ENCODE measurements around the gene RFPL2. TPM values are rescaled to one million over a fixed set of nuclear protein-coding genes. Genes with fewer than 3 reads are reported as not detected.
A peak's percentile ranks its signal among the peaks of the same experiment; 100 is the strongest.

The RFPL2 gene
- total RNA-seq, result not detected in 2 replicates
- polyA plus RNA-seq, result not detected in 2 replicates
- polyA plus RNA-seq (2011; cell fraction: cytosol; rRNA removed), result not detected in 2 replicates
- polyA plus RNA-seq (2011; cell fraction: nucleus; rRNA removed), result 0.06 TPM in 1 of 2 replicates, not detected in the other
- polyA plus RNA-seq (2012), result not detected in 2 replicates
- not detected in 2 replicates for polyA minus RNA-seq
- polyA minus RNA-seq (2011; cell fraction: cytosol; rRNA and poly(A)+ RNA removed), result not detected
- not detected in 2 replicates for polyA minus RNA-seq (2011; cell fraction: nucleus; rRNA and poly(A)+ RNA removed)
- Bru-seq, nascent RNA, result not detected
- BruChase-seq, experiment 1, labeled RNA remaining after a 6-hour chase, result percentile 13 among the genes with signal in this experiment
- not detected for BruChase-seq, experiment 2, labeled RNA remaining after a 2-hour chase
- long read RNA-seq, result 0 reads

DNA sequence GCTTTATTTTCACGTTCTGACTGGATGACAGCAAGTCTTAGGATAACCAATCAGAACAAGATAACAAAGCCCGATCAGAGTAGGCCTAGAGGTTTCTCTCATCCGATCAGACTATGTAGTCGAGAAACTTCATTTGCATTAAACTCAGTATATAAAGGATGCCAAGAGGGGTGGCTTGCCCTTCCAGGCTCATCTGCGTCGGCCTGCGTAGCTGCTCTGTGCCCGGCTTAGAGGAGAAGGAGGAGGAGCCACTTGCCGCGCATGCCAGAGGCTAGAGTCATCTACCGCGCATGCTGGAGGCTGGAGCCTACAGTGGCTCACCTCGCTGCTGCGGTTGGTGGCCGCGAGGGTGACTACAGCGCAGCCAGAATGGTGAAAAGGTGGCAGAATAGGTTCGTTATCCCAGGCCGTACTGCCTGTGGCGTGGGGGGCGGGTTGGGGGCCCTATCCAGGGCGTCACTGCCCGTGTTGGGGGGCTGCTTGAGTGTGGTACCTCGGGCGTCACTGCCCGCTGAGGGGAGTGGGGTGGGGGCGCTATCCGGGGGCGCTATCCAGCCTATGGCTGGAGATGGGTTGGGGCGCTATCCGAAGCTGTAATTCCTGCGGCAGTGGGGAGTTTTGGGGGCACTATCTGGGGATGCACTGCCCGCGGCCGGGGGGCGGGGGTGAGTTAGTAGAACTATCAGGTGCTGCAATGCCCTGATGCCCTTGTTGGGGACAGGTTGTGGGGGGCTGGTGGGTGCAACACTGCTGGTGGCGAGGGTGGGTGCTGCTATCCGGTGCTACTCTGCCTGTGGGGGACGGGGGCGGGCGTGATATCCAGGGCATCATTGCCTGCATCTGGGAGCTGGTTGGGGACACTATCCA is at the start of gene RFPL2:
TSS of gene RFPL2 (minus strand) at position 218 of the 867 bp plus-strand sequence. CDS start 2,622 bp downstream, outside the sequence.
- H3K27ac ChIP-seq (ENCODE audit: insufficient read depth, low read depth, low read length), result no peak within 1 kb of the TSS
- H3K4me2 ChIP-seq (ENCODE audit: insufficient read depth, low read length), result peak within 1 kb of the TSS; percentile 51
- intact Hi-C loops (cut with micrococcal nuclease) (loop anchor here (5.0 kb wide), 1 partner anchor 228 kb away; no protein-coding TSS in a partner anchor), dilution Hi-C loops (cut with MboI; ENCODE audit: extremely low pct_ligation_motif_present, low sequenced_read_pairs) (no loop called here)
- H2AFZ ChIP-seq (ENCODE audit: low read depth, low read length), result peak within 1 kb of the TSS; percentile 29
- no peaks in the 10 kb centered on the region for H3K4me1 ChIP-seq (ENCODE audit: control insufficient read depth, extremely low read depth, insufficient read depth, low read length)
- no peak for TF ChIP-seq POLR2AphosphoS5 (IDR thresholded peaks at IDR 0.05; ENCODE audit: insufficient read depth, low read depth, low read length)
- TF ChIP-seq, protein P1, sequence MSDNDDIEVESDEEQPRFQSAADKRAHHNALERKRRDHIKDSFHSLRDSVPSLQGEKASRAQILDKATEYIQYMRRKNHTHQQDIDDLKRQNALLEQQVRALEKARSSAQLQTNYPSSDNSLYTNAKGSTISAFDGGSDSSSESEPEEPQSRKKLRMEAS (IDR thresholded peaks at IDR 0.05; ENCODE audit: insufficient read depth, insufficient read length), result no peak
- no peak for TF ChIP-seq EZH2 (IDR thresholded peaks at IDR 0.05; ENCODE audit: borderline replicate concordance, low read depth, low read length, severe bottlenecking)
- TF ChIP-seq FOS (IDR thresholded peaks at IDR 0.05; ENCODE audit: borderline replicate concordance, insufficient read depth, low read length), result no peak
- TF ChIP-seq GATA2 (IDR thresholded peaks at IDR 0.05; ENCODE audit: insufficient read depth, insufficient read length, low read depth, low read length), result no peak
- H4K20me1 ChIP-seq (replicated peaks; ENCODE audit: control insufficient read depth, extremely low read depth, insufficient read depth, low read length), result no peaks in the 10 kb centered on the region
- H3K79me2 ChIP-seq (ENCODE audit: control insufficient read depth, insufficient read depth, low read length), result no peaks in the 10 kb centered on the region
- no peaks in the 10 kb centered on the region for H3K9me3 ChIP-seq (replicated peaks; ENCODE audit: control insufficient read depth, insufficient read depth, low read length)
- peak within 1 kb of the TSS in 1 of 3 experiments; percentile 28 for H3K4me3 ChIP-seq (replicated peaks in 1 of 3; ENCODE audit: insufficient read depth in 1 of 3, low read depth in 1 of 3, low read length in 3 of 3)
- no peaks in the 10 kb centered on the region for H3K36me3 ChIP-seq (ENCODE audit: control insufficient read depth in 2 of 2, extremely low read depth in 1 of 2, insufficient read depth in 2 of 2, low read length in 2 of 2)
- ChIA-PET CTCF (no interaction called here), POLR2A (no interaction called here)
- no peaks in the 10 kb centered on the region for H3K9me1 ChIP-seq (replicated peaks; ENCODE audit: control insufficient read depth, extremely low read depth, insufficient read depth, low read length)
- DNase-seq (ENCODE audit: low read depth, low spot score), result peak; percentile 17
- no peak within 1 kb of the TSS for H3K9ac ChIP-seq (replicated peaks; ENCODE audit: extremely low read depth, insufficient read depth, low read length)
- peaks cover 4 to 19% of the 10 kb centered on the region in 2 experiments for H3K27me3 ChIP-seq (ENCODE audit: control insufficient read depth in 2 of 2, insufficient read depth in 2 of 2, low read length in 2 of 2)
- FAIRE-seq, result no peak
- BruUV-seq (replicated peaks), result no TSS peak
